GM21786 (cell line): ENCODE results near the gene SPIN1.
"Not testable (repeated sequence)": the region's sequence is repeated elsewhere in the genome, so short reads cannot be mapped to it uniquely, and the experiment has no call there.

Experiments used
- ATAC-seq: cut with Tn5 transposase; IDR thresholded peaks from one replicate; pipeline ENCODE4 v1.9.1; 2021; ENCODE audit not compliant: unreplicated experiment

The SPIN1 gene

DNA sequence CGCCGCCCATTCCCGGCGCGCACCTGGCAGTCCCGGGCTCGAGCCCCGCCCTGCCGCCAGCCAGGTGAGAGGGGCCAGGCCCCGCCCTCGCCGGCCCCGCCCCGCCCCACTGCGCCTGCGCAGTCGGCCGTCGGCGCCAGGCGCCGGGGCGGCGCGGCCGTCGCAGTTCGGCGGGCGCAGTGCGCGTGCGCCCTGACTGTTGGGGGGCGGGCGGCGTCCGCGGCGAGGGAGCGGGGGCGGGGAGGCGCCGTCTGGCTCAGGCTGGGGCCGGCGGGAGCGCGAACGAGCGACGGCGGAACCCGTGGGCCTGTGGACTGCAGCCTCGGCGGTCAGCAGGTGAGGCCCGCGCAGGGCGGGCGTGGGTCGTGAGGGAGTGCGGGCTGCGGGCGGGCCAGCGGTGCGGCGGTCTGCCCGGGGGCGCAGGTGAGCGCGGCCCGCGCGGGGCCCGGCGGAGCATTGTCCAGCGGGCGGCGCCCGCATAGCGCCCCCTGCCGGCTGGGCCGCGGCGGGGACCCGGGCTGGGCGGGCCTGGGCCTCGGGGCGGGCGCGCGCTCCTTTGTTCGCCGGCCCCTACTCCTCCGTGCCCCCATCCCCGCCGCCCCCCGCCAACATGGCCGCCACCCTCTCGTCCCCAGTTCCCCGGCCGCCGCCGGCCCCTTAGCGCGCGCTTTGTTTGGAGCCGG lies at the start of gene SPIN1:
SPIN1 (plus strand) TSS at position 242 of the 683 bp plus-strand sequence. CDS start 38,096 bp downstream, outside the sequence.
- peak; percentile 74 for ATAC-seq

GRCh38 chr9:88339317-88339716 lies 48.9 kb upstream of the SPIN1 start:
- no peak for ATAC-seq

DNA sequence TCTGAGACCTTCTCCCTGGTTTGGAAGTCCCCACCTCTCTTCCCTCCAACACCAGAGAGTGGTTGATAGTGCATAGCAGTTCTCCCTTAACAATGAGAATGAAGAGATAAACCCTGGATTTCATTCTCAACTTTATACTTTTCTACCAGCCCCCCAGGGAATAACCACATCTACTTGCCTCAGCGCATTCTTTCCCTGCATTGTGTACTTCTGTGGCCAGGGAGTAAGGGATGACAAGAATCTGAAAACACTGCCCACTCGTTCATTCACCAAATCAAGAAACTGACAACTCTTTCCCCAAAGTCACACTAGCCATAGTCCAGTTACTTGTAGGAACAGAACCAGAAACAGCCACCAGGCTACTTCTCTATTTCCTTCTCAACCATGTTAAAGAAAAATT lies 46.0 kb upstream of the SPIN1 start:
- no peak for ATAC-seq

DNA sequence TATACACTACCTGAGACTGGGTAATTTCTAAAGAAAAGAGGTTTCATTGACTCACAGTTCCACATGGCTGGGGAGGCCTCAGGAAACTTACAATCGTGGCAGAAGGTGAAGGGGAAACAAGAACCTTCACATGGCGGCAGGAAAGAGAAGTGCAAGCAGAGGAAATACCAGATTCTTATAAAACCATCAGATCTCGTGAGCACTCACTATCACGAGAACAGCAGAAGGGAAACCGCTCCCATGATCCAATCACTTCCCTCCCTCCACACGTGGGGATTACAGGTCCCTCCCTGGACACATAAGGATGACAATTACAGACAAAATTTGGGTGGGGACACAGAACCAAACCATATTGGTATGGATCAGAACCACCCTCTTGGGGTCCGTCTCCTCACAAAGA lies 44.2 kb upstream of the SPIN1 start:
- ATAC-seq = no peak

DNA sequence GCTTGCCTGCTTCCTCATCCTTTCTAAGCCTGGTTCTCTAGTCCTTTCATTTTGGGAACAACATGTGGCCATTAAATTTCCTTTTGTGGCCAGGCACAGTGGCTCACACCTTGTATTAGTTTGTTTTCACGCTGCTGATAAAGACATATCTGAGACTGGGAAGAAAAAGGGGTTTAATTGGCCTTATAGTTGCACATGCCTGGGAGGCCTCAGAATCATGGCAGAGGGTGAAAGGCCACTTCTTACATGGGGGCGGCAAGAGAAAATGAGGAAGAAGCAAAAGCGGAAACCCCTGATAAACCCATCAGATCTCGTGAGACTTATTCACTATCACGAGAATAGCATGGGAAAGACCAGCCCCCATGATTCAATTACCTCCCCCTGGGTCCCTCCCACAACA lies 37.9 kb upstream of the SPIN1 start:
- ATAC-seq = not testable (repeated sequence)

DNA sequence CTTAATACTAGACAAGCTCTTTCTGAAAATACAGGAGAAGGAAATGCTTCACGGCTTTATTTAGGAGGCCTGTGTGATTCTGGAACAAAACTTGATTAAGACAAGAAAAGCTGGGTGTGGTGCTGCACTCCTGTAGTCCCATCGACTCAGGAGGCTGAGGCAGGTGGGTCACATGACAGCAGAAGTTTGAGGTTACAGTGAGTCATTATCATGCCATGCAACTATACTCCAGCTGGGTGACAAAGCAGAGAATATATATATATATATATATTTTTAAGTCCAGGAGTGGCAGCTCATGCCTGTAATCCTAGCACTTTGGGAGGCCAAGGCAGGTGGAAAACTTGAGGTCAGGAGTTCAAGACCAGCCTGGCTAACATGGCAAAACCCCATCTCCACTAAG lies 33.1 kb upstream of the SPIN1 start:
- ATAC-seq = no peak

- ATAC-seq = not testable (repeated sequence)
Measured at GRCh38 chr9:88357250-88357649, 31.0 kb upstream of the SPIN1 start.

DNA sequence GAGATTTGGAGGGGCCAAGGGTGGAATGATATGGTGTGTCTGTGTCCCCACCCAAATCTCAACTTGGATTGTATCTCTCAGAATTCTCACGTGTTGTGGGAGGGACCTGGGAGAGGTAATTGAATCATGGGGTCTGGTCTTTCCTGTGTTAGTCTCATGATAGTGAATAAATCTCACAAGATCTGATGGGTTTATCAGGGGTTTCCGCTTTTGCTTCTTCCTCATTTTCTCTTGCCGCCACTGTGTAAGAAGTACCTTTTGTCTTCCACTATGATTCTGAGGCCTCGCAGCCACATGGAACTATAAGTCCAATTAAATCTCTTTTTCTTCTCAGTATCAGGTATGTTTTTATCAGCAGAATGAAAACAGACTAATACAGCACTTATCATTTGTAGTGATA lies 29.5 kb upstream of the SPIN1 start:
- ATAC-seq = no peak

GRCh38 chr9:88359974-88360373 lies 28.3 kb upstream of the SPIN1 start:
- no peak for ATAC-seq

GRCh38 chr9:88362681-88363080 lies 25.6 kb upstream of the SPIN1 start:
- no peak for ATAC-seq

DNA sequence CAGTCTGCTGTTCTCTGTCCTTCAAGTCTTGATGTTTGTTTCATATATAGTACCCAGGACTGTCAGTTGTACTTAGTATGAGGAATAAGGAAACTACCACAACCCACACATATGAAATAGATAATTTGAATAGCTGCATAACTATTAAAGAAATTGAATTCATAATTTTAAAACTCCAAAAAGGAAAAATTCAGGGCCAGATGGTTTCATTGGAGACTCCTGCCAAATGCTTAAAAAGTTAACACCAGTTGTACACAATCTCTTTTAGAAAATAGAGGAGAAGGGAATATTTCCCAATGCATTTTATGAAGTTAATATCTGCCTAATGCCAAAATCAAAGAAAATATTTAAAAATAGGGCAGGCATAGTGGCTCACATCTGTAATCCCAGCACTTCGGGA lies 24.6 kb upstream of the SPIN1 start:
- no peak for ATAC-seq

DNA sequence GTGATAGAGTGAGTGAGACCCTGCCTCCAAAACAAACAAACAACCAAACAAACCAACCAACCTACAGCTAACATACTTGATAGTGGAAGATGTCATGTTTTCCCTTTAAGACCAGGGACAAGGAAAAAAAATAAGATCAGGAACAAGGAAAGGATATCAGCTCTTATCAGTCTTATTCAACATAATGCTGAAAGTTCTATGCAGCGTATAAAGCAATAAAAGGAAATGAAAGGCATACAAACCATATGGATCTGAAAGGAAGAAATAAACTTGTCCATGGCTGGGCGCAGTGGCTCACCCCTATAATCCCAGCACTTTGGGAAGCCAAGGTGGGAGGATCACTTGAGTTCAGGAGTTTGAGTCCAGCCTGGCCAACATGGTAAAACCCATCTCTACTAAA lies 23.5 kb upstream of the SPIN1 start:
- no peak for ATAC-seq

- no peak for ATAC-seq
Measured at GRCh38 chr9:88370346-88370745, 17.9 kb upstream of the SPIN1 start.

DNA sequence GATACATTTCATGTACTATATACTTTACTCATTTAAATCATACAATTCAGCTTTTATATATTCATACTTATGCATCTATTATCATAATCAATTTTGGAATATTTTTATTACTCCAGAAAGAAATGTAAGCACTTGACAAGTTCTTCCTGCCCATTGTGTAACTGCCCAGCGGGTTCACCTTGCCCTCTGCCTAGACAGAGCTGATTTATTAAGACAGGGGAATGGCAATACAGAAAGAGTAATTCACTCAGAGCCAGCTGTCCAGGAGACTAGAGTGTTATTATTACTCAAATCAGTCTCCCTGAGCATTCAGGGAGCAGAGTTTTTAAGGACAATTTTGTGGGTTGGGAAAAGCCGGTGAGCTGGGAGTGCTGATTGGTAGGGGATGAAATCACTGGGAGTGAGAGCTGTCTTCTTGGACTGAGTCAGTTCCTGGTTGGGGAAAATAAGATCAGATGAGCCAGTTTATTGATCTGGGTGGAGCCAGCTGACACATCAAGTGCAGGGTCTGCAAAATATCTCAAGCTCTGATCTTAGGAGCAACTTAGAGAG lies 16.1 kb upstream of the SPIN1 start:
- ATAC-seq = no peak

- ATAC-seq = no peak
Measured at GRCh38 chr9:88373045-88373444, 15.2 kb upstream of the SPIN1 start.

DNA sequence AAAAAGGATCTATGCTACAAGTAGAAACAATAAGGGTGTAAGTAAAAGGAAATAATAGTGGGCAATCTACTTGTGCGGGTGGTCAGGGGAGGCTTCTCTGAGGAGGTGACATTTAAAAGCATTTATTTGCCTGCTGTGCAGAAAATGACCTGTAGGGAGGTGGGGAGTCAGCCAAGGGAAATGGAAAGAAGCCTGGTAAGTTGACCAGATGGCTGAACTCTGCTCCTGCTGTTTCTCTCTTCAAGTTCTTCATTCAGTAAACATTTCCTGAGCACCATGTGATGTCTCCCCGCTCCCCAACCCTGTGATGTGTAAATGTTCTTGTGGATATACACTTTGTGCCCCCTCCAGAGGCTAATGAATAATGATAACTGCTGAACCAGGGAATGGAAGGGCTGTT lies 9.9 kb upstream of the SPIN1 start:
- no peak for ATAC-seq

DNA sequence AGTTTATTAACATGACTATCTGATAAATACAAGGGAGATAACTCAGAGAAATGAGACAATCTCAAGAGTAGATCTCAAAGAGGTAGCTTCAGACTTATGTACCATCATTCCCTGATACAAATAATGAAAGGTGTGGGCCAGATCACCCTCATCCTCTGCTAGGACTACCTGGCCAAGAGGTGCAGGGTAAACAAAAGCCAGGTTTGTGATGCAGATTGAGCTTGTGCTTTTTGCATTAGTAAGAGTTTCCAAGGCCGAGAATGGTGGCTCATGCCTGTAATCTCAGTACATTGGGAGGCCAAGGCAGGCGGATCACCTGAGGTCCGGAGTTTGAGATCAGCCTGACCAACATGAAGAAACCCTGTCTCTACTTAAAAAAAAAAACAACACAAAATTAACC lies 8.9 kb upstream of the SPIN1 start:
- no peak for ATAC-seq

- ATAC-seq = no peak
Measured at GRCh38 chr9:88380118-88380517, 8.1 kb upstream of the SPIN1 start.

GRCh38 chr9:88381322-88381721 lies 6.9 kb upstream of the SPIN1 start:
- not testable (repeated sequence) for ATAC-seq

DNA sequence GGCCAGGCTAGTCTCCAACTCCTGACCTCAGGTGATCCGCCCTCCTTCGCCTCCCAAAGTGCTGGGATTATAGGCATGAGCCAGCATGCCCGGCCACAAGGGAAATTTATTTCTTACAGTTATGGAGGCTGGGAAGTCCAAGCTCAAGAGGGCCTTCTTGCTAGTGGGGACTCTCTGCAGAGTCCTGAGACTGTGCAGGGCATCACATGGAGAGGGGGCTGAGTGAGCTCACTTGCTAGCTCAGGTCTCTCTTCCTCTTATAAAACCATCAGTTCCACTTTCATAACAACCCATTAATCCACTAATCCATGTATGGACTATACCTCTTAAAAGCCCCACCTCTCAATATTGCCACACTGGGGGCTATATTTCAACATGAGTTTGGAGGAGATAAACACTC lies 5.1 kb upstream of the SPIN1 start:
- no peak for ATAC-seq

GRCh38 chr9:88386137-88386536 lies 2.1 kb upstream of the SPIN1 start:
- not testable (repeated sequence) for ATAC-seq

- ATAC-seq = no peak
Measured at GRCh38 chr9:88387036-88387551, 1.1 kb upstream of the SPIN1 start.
